ENCODE measurements around the gene ENOX1. TPM values are rescaled to one million over a fixed set of nuclear protein-coding genes. Genes with fewer than 3 reads are reported as not detected.

ENOX1 gene
- total RNA-seq, 4 donors from 2014 or later = 0.25 to 0.52 (median 0.33) TPM

GRCh38 chr13:43230989-43231388 lies 555.8 kb downstream of the ENOX1 start:
- H3K27ac ChIP-seq = no peak overlapping the region
- H3K4me3 ChIP-seq = no peak overlapping the region
- no peaks in the 10 kb centered on the region for H3K36me3 ChIP-seq
- H3K27me3 ChIP-seq = no peaks in the 10 kb centered on the region
- WGBS = 57% methylated on average over 3 of the region's 3 CpGs
- TF ChIP-seq POLR2A (IDR thresholded peaks at IDR 0.05) = no peak
- no peak for TF ChIP-seq CTCF (IDR thresholded peaks at IDR 0.05)
- TF ChIP-seq EP300 (IDR thresholded peaks at IDR 0.05) = no peak
- no peak for TF ChIP-seq POLR2AphosphoS5 (IDR thresholded peaks at IDR 0.05)
- no peak for DNase-seq (ENCODE audit: low spot score in 2 of 2)
- H3K9me3 ChIP-seq = no peaks in the 10 kb centered on the region
- H3K4me1 ChIP-seq = no peaks in the 10 kb centered on the region

GRCh38 chr13:43229506-43229905 lies 557.3 kb downstream of the ENOX1 start:
- H3K9me3 ChIP-seq = no peaks in the 10 kb centered on the region
- DNase-seq (ENCODE audit: low spot score in 2 of 2) = no peak
- H3K27me3 ChIP-seq = no peaks in the 10 kb centered on the region
- H3K36me3 ChIP-seq = no peaks in the 10 kb centered on the region
- no peak overlapping the region for H3K4me3 ChIP-seq
- H3K27ac ChIP-seq = no peak overlapping the region
- WGBS = 44% methylated on average over 3 of the region's 3 CpGs
- TF ChIP-seq CTCF (IDR thresholded peaks at IDR 0.05) (no peak), POLR2AphosphoS5 (IDR thresholded peaks at IDR 0.05) (no peak), POLR2A (IDR thresholded peaks at IDR 0.05) (no peak), EP300 (IDR thresholded peaks at IDR 0.05) (no peak)
- no peaks in the 10 kb centered on the region for H3K4me1 ChIP-seq

GRCh38 chr13:43227721-43228120 lies 559.1 kb downstream of the ENOX1 start:
- H3K4me3 ChIP-seq = no peak overlapping the region
- no peaks in the 10 kb centered on the region for H3K9me3 ChIP-seq
- WGBS = 50% methylated on average over 2 of the region's 2 CpGs
- H3K36me3 ChIP-seq = no peaks in the 10 kb centered on the region
- TF ChIP-seq POLR2AphosphoS5 (IDR thresholded peaks at IDR 0.05) (no peak), CTCF (IDR thresholded peaks at IDR 0.05) (no peak), POLR2A (IDR thresholded peaks at IDR 0.05) (no peak), EP300 (IDR thresholded peaks at IDR 0.05) (no peak)
- H3K27me3 ChIP-seq = no peaks in the 10 kb centered on the region
- H3K27ac ChIP-seq = no peak overlapping the region
- no peak for DNase-seq (ENCODE audit: low spot score in 2 of 2)
- H3K4me1 ChIP-seq = no peaks in the 10 kb centered on the region

- no peak for TF ChIP-seq POLR2AphosphoS5 (IDR thresholded peaks at IDR 0.05)
- no peak for TF ChIP-seq EP300 (IDR thresholded peaks at IDR 0.05)
- TF ChIP-seq POLR2A (IDR thresholded peaks at IDR 0.05) = no peak
- TF ChIP-seq CTCF (IDR thresholded peaks at IDR 0.05) = no peak
- WGBS = 70% methylated on average over 5 of the region's 5 CpGs
- Histone ChIP-seq H3K36me3 (no peaks in the 10 kb centered on the region), H3K27me3 (no peaks in the 10 kb centered on the region), H3K27ac (no peak overlapping the region), H3K9me3 (no peaks in the 10 kb centered on the region), H3K4me3 (no peak overlapping the region), H3K4me1 (no peaks in the 10 kb centered on the region)
- DNase-seq (ENCODE audit: low spot score in 2 of 2) = no peak
These were observed 563.6 kb downstream of the ENOX1 start for GRCh38 chr13:43223216-43223615.

GRCh38 chr13:43222086-43222485 lies 564.7 kb downstream of the ENOX1 start:
- Histone ChIP-seq H3K27ac (no peak overlapping the region), H3K4me3 (no peak overlapping the region), H3K36me3 (no peaks in the 10 kb centered on the region), H3K4me1 (no peaks in the 10 kb centered on the region), H3K9me3 (no peaks in the 10 kb centered on the region), H3K27me3 (no peaks in the 10 kb centered on the region)
- no peak for DNase-seq (ENCODE audit: low spot score in 2 of 2)
- no peak for TF ChIP-seq CTCF (IDR thresholded peaks at IDR 0.05)
- no peak for TF ChIP-seq EP300 (IDR thresholded peaks at IDR 0.05)
- TF ChIP-seq POLR2A (IDR thresholded peaks at IDR 0.05) = no peak
- no peak for TF ChIP-seq POLR2AphosphoS5 (IDR thresholded peaks at IDR 0.05)
- 82% methylated on average over 6 of the region's 6 CpGs for WGBS
